Ovary (tissue), 9 donors: ENCODE results near the gene PLSCR3. TPM values are rescaled to one million over a fixed set of nuclear protein-coding genes. Genes with fewer than 3 reads are reported as not detected.
"Not testable (repeated sequence)": the region's sequence is repeated elsewhere in the genome, so short reads cannot be mapped to it uniquely, and the experiment has no call there.

Source experiments
- DNase-seq, 5 donors: peaks; one replicate each; pipeline ENCODE4 v3.0.0-alpha.2; 2019 to 2020
- H3K27ac ChIP-seq, 2 donors: fragments of 200-600 bp; one replicate each; pipeline versions ENCODE4 v1.5.1 to v1.8.0; 2019 to 2022
- H3K27me3 ChIP-seq: fragments of 200-600 bp; one replicate; pipeline ENCODE4 v1.8.0; 2022
- H3K36me3 ChIP-seq: fragments of 200-600 bp; sonication (generic); one replicate; pipeline ENCODE4 v1.5.1; 2019
- H3K4me1 ChIP-seq: one replicate; pipeline ENCODE4 v1.8.1; 2013; ENCODE audit warnings: mild to moderate bottlenecking, moderate library complexity; ENCODE audit not compliant: insufficient read depth
- H3K4me3 ChIP-seq: fragments of 200-600 bp; sonication (generic); one replicate; pipeline ENCODE4 v1.5.1; 2017
- H3K9me3 ChIP-seq, 2 donors: fragments of 200-600 bp in 1 of 2; sonication (generic) in 1 of 2; one replicate each; pipeline versions ENCODE4 v1.5.1 to v1.8.1; 2013 to 2019; ENCODE audit warnings: mild to moderate bottlenecking in 1 of 2, moderate library complexity in 1 of 2
- EP300 ChIP-seq: sonication (generic); formaldehyde crosslinking; IDR thresholded peaks from one replicate; pipeline ENCODE4 v1.6.1; 2017; ENCODE audit warnings: antibody characterized with exemption
- POLR2A ChIP-seq: fragments of 450-650 bp; IDR thresholded peaks from one replicate; pipeline ENCODE4 v1.6.1; 2017; ENCODE audit warnings: antibody characterized with exemption, mild to moderate bottlenecking, moderate library complexity
- WGBS, 3 donors: extraction: QIAGEN DNeasy Blood & Tissue Kit in 1 of 3; methylation state at CpG; one replicate each; pipeline versions ENCODE4 v1.1.5 to v1.1.7; 2013 to 2017; 5-methylcytosine and 5-hydroxymethylcytosine counted together
- intact Hi-C, 4 donors: fragments of 100-400 bp; cut with DNase I; formaldehyde crosslinking; loops; one replicate each; pipeline versions ENCODE4 v1.11.0 to v1.15.1; 2022 to 2023
- polyA plus RNA-seq, 2 donors: library from polyadenylated mRNA; stranded (reverse); fragments of 200-250 nt in 1 of 2; fragments of 350-450 nt in 1 of 2; fragmentation: Illumina TruSeq in 1 of 2; extraction: RNeasy Lipid Tissue Mini Kit (QIAGEN cat#74804) in 1 of 2; gene quantifications; one replicate each; pipeline ENCODE4 v1.2.3, GENCODE V29; 2013 to 2014
- total RNA-seq, 7 donors: library from RNA; depleted of rRNA in 2 of 7; stranded (reverse); fragments of >200 nt in 2 of 7; fragmentation: NEBNext Ultra II Directional in 3 of 7; extraction: Animal tissue kit (Norgen Biotek cat#: 25700) in 3 of 7; gene quantifications; one replicate each; pipeline versions ENCODE4 v1.1.0 to v1.2.4, GENCODE V29; 2016 to 2023
- TF ChIP-seq, protein P1 (sequence below), 3 donors: fragments of 450-650 bp in 2 of 3; fragments of 200-600 bp in 1 of 3; IDR thresholded peaks; one replicate each; pipeline versions ENCODE4 v1.5.1 to v1.8.0; 2016 to 2022; ENCODE audit warnings: antibody characterized with exemption in 3 of 3, mild to moderate bottlenecking in 1 of 3
- donor health status: DM: no; HTN: no; CAD: no; lungs with moderate emphysema.
- donor health status: DM: no; HTN: no; CAD: no.
- donor health status: Bipolar disorder and iron deficiency.
- donor health status: DM: yes; HTN: yes; CAD: no.
- donor health status: DM: no; HTN: no; CAD: no.
- donor health status: DM: yes; HTN: yes; CAD: no.

PLSCR3 gene
- total and polyA plus RNA-seq, 9 donors = 7.1 to 52.4 (median 33.8) TPM

DNA sequence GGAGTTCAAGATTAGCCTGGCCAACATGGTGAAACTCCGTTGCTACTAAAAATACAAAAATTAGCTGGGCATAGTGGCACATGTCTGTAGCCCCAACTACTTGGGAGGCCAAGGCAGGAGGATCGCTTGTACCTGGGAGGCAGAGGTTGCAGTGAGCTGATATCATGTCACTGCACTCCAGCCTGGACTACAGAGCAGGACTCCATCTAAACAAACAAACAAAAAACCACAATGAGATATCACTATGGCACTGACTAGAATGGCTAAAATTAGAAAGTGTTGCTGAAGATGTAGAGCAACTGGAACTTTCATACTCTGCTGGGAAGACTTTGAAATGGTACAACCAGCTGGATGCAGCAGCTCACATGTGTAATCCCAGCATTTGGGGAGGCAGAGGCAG is 20.0 kb downstream of the PLSCR3 start:
- DNase-seq = no peak
- WGBS, 3 donors = 74 to 84% (median 83%) methylated on average over 2 of the region's 2 CpGs
- H3K27ac ChIP-seq = no peak overlapping the region
- H3K4me1 ChIP-seq = no peaks in the 10 kb centered on the region
- H3K4me3 ChIP-seq = no peak overlapping the region
- H3K9me3 ChIP-seq = no peaks in the 10 kb centered on the region
- no peaks in the 10 kb centered on the region for H3K27me3 ChIP-seq
- intact Hi-C loops = no loop called here
- no peaks in the 10 kb centered on the region for H3K36me3 ChIP-seq
- no peak for TF ChIP-seq POLR2A

DNA sequence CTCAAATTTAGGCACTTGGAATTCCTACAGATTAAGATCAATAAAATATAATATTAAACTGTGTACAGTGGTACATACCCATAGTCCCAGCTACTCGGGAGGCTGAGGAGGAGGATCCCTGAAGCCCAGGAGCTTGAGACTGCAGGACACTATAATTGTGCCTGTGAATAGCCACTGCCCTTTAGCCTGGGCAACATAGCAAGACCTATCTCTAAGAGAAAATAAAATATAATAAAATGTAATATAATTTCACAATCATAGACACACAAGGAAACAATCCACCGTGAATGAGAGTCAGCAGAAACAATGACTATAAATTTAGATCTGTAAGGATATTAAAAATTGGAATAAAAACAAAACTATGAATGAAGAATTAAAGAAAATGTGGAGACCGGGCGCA is 23.5 kb downstream of the PLSCR3 start:
- H3K4me3 ChIP-seq = no peak overlapping the region
- H3K27me3 ChIP-seq = no peaks in the 10 kb centered on the region
- 79 to 81% (median 80%) methylated on average over 4 of the region's 4 CpGs for WGBS, 3 donors
- intact Hi-C loops = no loop called here
- H3K4me1 ChIP-seq = no peaks in the 10 kb centered on the region
- H3K9me3 ChIP-seq = no peaks in the 10 kb centered on the region
- H3K36me3 ChIP-seq = no peaks in the 10 kb centered on the region
- TF ChIP-seq, protein P1, sequence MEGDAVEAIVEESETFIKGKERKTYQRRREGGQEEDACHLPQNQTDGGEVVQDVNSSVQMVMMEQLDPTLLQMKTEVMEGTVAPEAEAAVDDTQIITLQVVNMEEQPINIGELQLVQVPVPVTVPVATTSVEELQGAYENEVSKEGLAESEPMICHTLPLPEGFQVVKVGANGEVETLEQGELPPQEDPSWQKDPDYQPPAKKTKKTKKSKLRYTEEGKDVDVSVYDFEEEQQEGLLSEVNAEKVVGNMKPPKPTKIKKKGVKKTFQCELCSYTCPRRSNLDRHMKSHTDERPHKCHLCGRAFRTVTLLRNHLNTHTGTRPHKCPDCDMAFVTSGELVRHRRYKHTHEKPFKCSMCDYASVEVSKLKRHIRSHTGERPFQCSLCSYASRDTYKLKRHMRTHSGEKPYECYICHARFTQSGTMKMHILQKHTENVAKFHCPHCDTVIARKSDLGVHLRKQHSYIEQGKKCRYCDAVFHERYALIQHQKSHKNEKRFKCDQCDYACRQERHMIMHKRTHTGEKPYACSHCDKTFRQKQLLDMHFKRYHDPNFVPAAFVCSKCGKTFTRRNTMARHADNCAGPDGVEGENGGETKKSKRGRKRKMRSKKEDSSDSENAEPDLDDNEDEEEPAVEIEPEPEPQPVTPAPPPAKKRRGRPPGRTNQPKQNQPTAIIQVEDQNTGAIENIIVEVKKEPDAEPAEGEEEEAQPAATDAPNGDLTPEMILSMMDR (IDR thresholded peaks at IDR 0.05) = no peak
- TF ChIP-seq POLR2A (no peak), EP300 (no peak)
- no peak for DNase-seq
- no peak overlapping the region for H3K27ac ChIP-seq

DNA sequence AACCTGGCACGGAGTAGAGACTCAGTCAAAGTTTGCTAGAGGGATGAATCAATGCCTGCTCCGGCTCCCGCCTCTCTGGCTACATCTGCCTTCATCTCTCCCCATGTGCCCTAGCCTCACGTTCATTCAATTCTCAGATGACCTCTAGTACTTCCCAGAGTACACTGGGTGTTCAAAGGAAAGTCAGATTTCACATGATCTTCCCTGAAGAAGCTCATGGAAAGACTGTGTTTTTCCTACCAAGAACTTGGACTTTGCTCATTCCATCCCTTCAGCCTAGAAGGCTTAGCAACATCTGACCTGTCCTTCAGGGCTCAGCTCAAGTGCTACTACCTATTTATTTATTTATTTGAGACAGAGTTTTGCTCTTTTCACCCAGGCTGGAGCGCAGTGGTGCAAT is 24.5 kb downstream of the PLSCR3 start:
- TF ChIP-seq EP300 = no peak
- TF ChIP-seq, protein P1 (IDR thresholded peaks at IDR 0.05) = no peak
- TF ChIP-seq POLR2A = no peak
- Histone ChIP-seq H3K36me3 (no peaks in the 10 kb centered on the region), H3K27ac (no peak overlapping the region), H3K9me3 (no peaks in the 10 kb centered on the region), H3K4me1 (no peaks in the 10 kb centered on the region), H3K27me3 (no peaks in the 10 kb centered on the region), H3K4me3 (no peak overlapping the region)
- intact Hi-C loops = no loop called here
- 71 to 74% (median 73%) methylated on average over 5 of the region's 5 CpGs for WGBS, 3 donors
- DNase-seq = no peak

DNA sequence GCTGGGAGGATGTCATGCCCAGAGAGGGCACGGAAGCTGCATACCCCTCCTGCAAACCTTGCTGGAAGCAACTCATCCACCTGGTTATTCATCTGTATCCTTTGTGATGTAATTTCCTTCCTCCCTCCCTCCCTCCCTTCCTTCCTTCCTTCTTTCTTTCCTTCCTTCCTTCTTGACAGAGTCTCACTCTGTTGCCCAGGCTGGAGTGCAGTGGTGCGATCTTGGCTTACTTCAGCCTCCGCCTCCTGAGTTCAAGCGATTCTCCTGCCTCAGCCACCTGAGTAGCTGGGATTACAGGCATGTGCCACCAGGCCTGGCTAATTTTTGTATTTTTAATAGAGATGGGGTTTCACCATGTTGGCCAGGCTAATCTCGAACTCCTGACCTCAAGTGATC is 25.7 kb downstream of the PLSCR3 start:
- H3K27ac ChIP-seq, H3K9me3 ChIP-seq, H3K4me1 ChIP-seq, DNase-seq, H3K4me3 ChIP-seq, H3K27me3 ChIP-seq, intact Hi-C loops, H3K36me3 ChIP-seq: not testable (repeated sequence)
- WGBS, 3 donors = 86 to 90% (median 87%) methylated on average over 5 of the region's 5 CpGs

DNA sequence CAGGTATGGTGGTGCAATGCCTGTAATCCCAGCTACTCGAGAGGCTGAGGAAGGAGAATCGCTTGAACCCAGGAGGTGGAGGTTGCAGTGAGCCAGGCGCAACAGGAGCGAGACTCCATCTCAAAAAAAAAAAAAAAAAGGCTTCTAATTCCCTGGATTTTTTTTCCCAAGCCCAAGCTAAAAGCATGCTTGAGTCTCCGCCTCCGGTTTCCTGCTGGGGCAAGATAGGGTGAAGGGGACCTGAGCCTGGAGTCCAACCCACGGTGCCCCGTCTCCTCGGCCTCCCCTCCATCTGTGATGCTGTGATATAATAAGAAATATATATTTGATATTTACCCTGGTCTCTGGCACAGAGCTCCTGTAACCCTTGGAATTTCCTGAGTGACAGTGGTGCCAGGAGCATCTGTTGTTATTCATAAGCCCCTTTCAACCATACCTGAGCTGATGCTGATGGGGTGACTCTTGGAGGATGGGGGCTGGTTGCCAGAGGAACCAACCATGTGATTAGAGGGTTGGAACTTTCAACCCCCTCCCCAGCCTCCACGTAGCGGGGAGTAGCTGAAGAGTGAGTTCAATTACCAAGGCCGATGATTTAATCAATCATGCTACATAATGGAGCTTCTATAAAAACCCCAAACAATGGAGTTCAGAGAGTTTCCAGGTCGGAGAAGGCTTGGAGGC is 26.3 kb downstream of the PLSCR3 start:
- TF ChIP-seq, protein P1 (IDR thresholded peaks at IDR 0.05) = no peak
- TF ChIP-seq EP300 (no peak), POLR2A (no peak)
- intact Hi-C loops = no loop called here
- Histone ChIP-seq H3K27me3 (no peaks in the 10 kb centered on the region), H3K36me3 (no peaks in the 10 kb centered on the region), H3K4me1 (no peaks in the 10 kb centered on the region), H3K27ac (no peak overlapping the region), H3K4me3 (no peak overlapping the region), H3K9me3 (no peaks in the 10 kb centered on the region)
- WGBS, 3 donors = 57 to 65% (median 60%) methylated on average over 13 of the region's 13 CpGs
- DNase-seq = no peak
